Cardiac muscle cell (in vitro differentiated cells and primary cell): ENCODE measurements around the gene MRPS30. TPM values are rescaled to one million over a fixed set of nuclear protein-coding genes. Genes with fewer than 3 reads are reported as not detected.
"Not testable (repeated sequence)": the region's sequence is repeated elsewhere in the genome, so short reads cannot be mapped to it uniquely, and the experiment has no call there.

Experiments
- DNase-seq, 2 donors: peaks; one replicate each; pipeline versions ENCODE4 v3.0.0 to v3.0.0-alpha.2; 2010 to 2017; ENCODE audit warnings: low read depth in 1 of 2, low spot score in 1 of 2
- H3K27ac ChIP-seq: fragments of 200-600 bp; sonication (generic); 2 replicates; pipeline ENCODE4 v1.5.1; 2016
- H3K27me3 ChIP-seq: fragments of 200-600 bp; sonication (generic); 2 replicates; pipeline ENCODE4 v1.6.0; 2016; ENCODE audit warnings: control low read depth
- H3K36me3 ChIP-seq: fragments of 200-600 bp; sonication (generic); 2 replicates; pipeline ENCODE4 v1.5.1; 2016; ENCODE audit warnings: control low read depth
- H3K4me1 ChIP-seq: fragments of 200-600 bp; sonication (generic); 2 replicates; pipeline ENCODE4 v1.8.1; 2017; ENCODE audit warnings: low read depth, mild to moderate bottlenecking, mixed run types
- H3K4me3 ChIP-seq: fragments of 200-600 bp; sonication (generic); 2 replicates; pipeline ENCODE4 v1.5.1; 2016; ENCODE audit warnings: mild to moderate bottlenecking
- H3K9me3 ChIP-seq: fragments of 200-600 bp; sonication (generic); 2 replicates; pipeline ENCODE4 v1.5.1; 2017; ENCODE audit warnings: low read depth, mild to moderate bottlenecking, control low read depth
- CTCF ChIP-seq: IDR thresholded peaks from 2 replicates; pipeline ENCODE4 v1.5.1; 2012; ENCODE audit warnings: low read depth, mild to moderate bottlenecking, low read length
- polyA plus RNA-seq: library from polyadenylated mRNA; unstranded; fragments of >200 nt; fragmentation: Nextera tagmentation; extraction: Ambion mirVana; gene quantifications from 2 replicates; pipeline ENCODE4 v1.2.1, GENCODE V29; 2016
- total RNA-seq: library from RNA; depleted of rRNA; stranded (reverse); fragments of >200 nt; gene quantifications from 2 replicates; pipeline ENCODE4 v1.2.3, GENCODE V29; 2016

The MRPS30 gene
- total and polyA plus RNA-seq, 2 experiments from 2014 or later: 50.1 to 142 TPM

- Histone ChIP-seq H3K4me1 (peaks cover 20% of the 10 kb centered on the region), H3K27ac (peak overlapping the region; percentile 92), H3K4me3 (peak overlapping the region; percentile 82), H3K27me3 (no peaks in the 10 kb centered on the region), H3K9me3 (no peaks in the 10 kb centered on the region), H3K36me3 (peaks cover 30% of the 10 kb centered on the region)
- DNase-seq: peak; percentile 60 to 79
- TF ChIP-seq CTCF: no peak
These were observed 638 bp downstream of the MRPS30 start for GRCh38 chr5:44809215-44809955.

- TF ChIP-seq CTCF: no peak
- DNase-seq: peak in 1 of 2 donors; percentile 1
- Histone ChIP-seq H3K4me1 (peaks cover 20% of the 10 kb centered on the region), H3K27me3 (no peaks in the 10 kb centered on the region), H3K27ac (peak overlapping the region; percentile 92), H3K9me3 (no peaks in the 10 kb centered on the region), H3K36me3 (peaks cover 36% of the 10 kb centered on the region), H3K4me3 (peak overlapping the region; percentile 82)
These were observed 1.2 kb downstream of the MRPS30 start for GRCh38 chr5:44809956-44810420.

GRCh38 chr5:44814761-44815160 is 6.0 kb downstream of the MRPS30 start:
- DNase-seq: no peak
- Histone ChIP-seq H3K27ac (no peak overlapping the region), H3K9me3 (no peaks in the 10 kb centered on the region), H3K4me3 (no peak overlapping the region), H3K36me3 (peaks cover 75% of the 10 kb centered on the region), H3K27me3 (no peaks in the 10 kb centered on the region), H3K4me1 (peaks cover 11% of the 10 kb centered on the region)
- TF ChIP-seq CTCF: no peak

GRCh38 chr5:44821164-44821563 is 12.4 kb downstream of the MRPS30 start:
- no peaks in the 10 kb centered on the region for H3K4me1 ChIP-seq
- no peaks in the 10 kb centered on the region for H3K9me3 ChIP-seq
- peak in 1 of 2 donors; percentile 2 for DNase-seq
- no peak overlapping the region for H3K4me3 ChIP-seq
- no peaks in the 10 kb centered on the region for H3K27me3 ChIP-seq
- H3K27ac ChIP-seq: no peak overlapping the region
- peaks cover 46% of the 10 kb centered on the region for H3K36me3 ChIP-seq
- TF ChIP-seq CTCF: no peak

- not testable (repeated sequence) for H3K4me1 ChIP-seq, H3K27me3 ChIP-seq, H3K9me3 ChIP-seq, H3K4me3 ChIP-seq, DNase-seq, H3K27ac ChIP-seq
- H3K36me3 ChIP-seq: peaks cover 20% of the 10 kb centered on the region
These were observed 15.9 kb downstream of the MRPS30 start for GRCh38 chr5:44824662-44825061.

GRCh38 chr5:44827681-44828080 is 18.9 kb downstream of the MRPS30 start:
- Histone ChIP-seq H3K27ac (no peak overlapping the region), H3K4me1 (no peaks in the 10 kb centered on the region), H3K36me3 (peaks cover 10% of the 10 kb centered on the region), H3K4me3 (no peak overlapping the region), H3K27me3 (no peaks in the 10 kb centered on the region), H3K9me3 (no peaks in the 10 kb centered on the region)
- DNase-seq: no peak
- no peak for TF ChIP-seq CTCF
